Measurements from ENCODE around the gene SH3GL1.
"Not testable (repeated sequence)": the region's sequence is repeated elsewhere in the genome, so short reads cannot be mapped to it uniquely, and the experiment has no call there.

The SH3GL1 gene

GRCh38 chr19:4362831-4363545, 37.4 kb downstream of the SH3GL1 start:
- no peak for DNase-seq (ENCODE audit: low read depth)

GRCh38 chr19:4362101-4362828, 38.1 kb downstream of the SH3GL1 start:
- no peak for DNase-seq (ENCODE audit: low read depth)

- no peak for DNase-seq (ENCODE audit: low read depth)
These were observed 38.9 kb downstream of the SH3GL1 start for GRCh38 chr19:4361152-4362046.

GRCh38 chr19:4360641-4361151, 39.7 kb downstream of the SH3GL1 start:
- DNase-seq (ENCODE audit: low read depth), result no peak

- DNase-seq (ENCODE audit: low read depth), result no peak
These were observed 40.2 kb downstream of the SH3GL1 start for GRCh38 chr19:4360081-4360569.

GRCh38 chr19:4359627-4360000, 40.7 kb downstream of the SH3GL1 start:
- DNase-seq (ENCODE audit: low read depth), result no peak

- DNase-seq (ENCODE audit: low read depth), result no peak
These were observed 41.4 kb downstream of the SH3GL1 start for GRCh38 chr19:4358709-4359626.

- DNase-seq (ENCODE audit: low read depth), result no peak
These were observed 42.4 kb downstream of the SH3GL1 start for GRCh38 chr19:4357921-4358326.

GRCh38 chr19:4357095-4357797, 43.1 kb downstream of the SH3GL1 start:
- no peak for DNase-seq (ENCODE audit: low read depth)

GRCh38 chr19:4354897-4355296, 45.5 kb downstream of the SH3GL1 start:
- no peak for DNase-seq (ENCODE audit: low read depth)

GRCh38 chr19:4354282-4354681, 46.1 kb downstream of the SH3GL1 start:
- no peak for DNase-seq (ENCODE audit: low read depth)

- no peak for DNase-seq (ENCODE audit: low read depth)
These were observed 47.6 kb downstream of the SH3GL1 start for GRCh38 chr19:4352701-4353121.

- DNase-seq (ENCODE audit: low read depth), result no peak
These were observed 49.6 kb downstream of the SH3GL1 start for GRCh38 chr19:4350726-4351125.

GRCh38 chr19:4350111-4350510, 50.2 kb downstream of the SH3GL1 start:
- no peak for DNase-seq (ENCODE audit: low read depth)

- DNase-seq (ENCODE audit: low read depth), result not testable (repeated sequence)
These were observed 51.1 kb downstream of the SH3GL1 start for GRCh38 chr19:4349225-4349624.

- no peak for DNase-seq (ENCODE audit: low read depth)
These were observed 52.8 kb downstream of the SH3GL1 start for GRCh38 chr19:4347521-4347920.

- no peak for DNase-seq (ENCODE audit: low read depth)
These were observed 54.3 kb downstream of the SH3GL1 start for GRCh38 chr19:4346020-4346383.

- DNase-seq (ENCODE audit: low read depth), result no peak
These were observed 54.9 kb downstream of the SH3GL1 start for GRCh38 chr19:4345342-4346019.

- peak; percentile 39 for DNase-seq (ENCODE audit: low read depth)
These were observed 56.7 kb downstream of the SH3GL1 start, which contains the start of gene MPND for GRCh38 chr19:4343370-4344307. TSS of gene MPND (plus strand) at chr19:4343562. CDS start at chr19:4343594, 32 bp downstream.
